HG03066 (cell line): ENCODE measurements around the gene CUX1.
"Not testable (repeated sequence)": the region's sequence is repeated elsewhere in the genome, so short reads cannot be mapped to it uniquely, and the experiment has no call there.

Experiments
- ATAC-seq: cut with Tn5 transposase; IDR thresholded peaks from one replicate; pipeline ENCODE4 v1.9.1; 2021; ENCODE audit warnings: low read depth; ENCODE audit not compliant: unreplicated experiment

Gene CUX1

GRCh38 chr7:102303669-102304422 lies 486.4 kb downstream of the CUX1 start:
- no peak for ATAC-seq

GRCh38 chr7:102304668-102305067 lies 487.2 kb downstream of the CUX1 start:
- no peak for ATAC-seq

GRCh38 chr7:102305414-102306268 lies 488.2 kb downstream of the CUX1 start:
- peak; percentile 51 for ATAC-seq

- ATAC-seq, result peak; percentile 63
These were observed 489.7 kb downstream of the CUX1 start for GRCh38 chr7:102306916-102307677.

- ATAC-seq, result no peak
These were observed 493.0 kb downstream of the CUX1 start for GRCh38 chr7:102310414-102310815.

GRCh38 chr7:102312317-102312716 lies 494.9 kb downstream of the CUX1 start:
- no peak for ATAC-seq

GRCh38 chr7:102313997-102314780 lies 496.8 kb downstream of the CUX1 start:
- ATAC-seq, result no peak

- no peak for ATAC-seq
These were observed 500.0 kb downstream of the CUX1 start for GRCh38 chr7:102317231-102318059.

GRCh38 chr7:102318482-102318971 lies 501.1 kb downstream of the CUX1 start:
- ATAC-seq, result no peak

GRCh38 chr7:102319671-102320070 lies 502.2 kb downstream of the CUX1 start:
- no peak for ATAC-seq

GRCh38 chr7:102320181-102320580 lies 502.8 kb downstream of the CUX1 start:
- no peak for ATAC-seq

GRCh38 chr7:102320601-102321350 lies 503.4 kb downstream of the CUX1 start:
- ATAC-seq, result no peak

- no peak for ATAC-seq
These were observed 504.1 kb downstream of the CUX1 start for GRCh38 chr7:102321351-102322201.

GRCh38 chr7:102322202-102322715 lies 504.8 kb downstream of the CUX1 start:
- ATAC-seq, result no peak

GRCh38 chr7:102323914-102324195 lies 506.4 kb downstream of the CUX1 start:
- no peak for ATAC-seq

- not testable (repeated sequence) for ATAC-seq
These were observed 507.7 kb downstream of the CUX1 start for GRCh38 chr7:102325106-102325505.

- ATAC-seq, result no peak
These were observed 508.9 kb downstream of the CUX1 start for GRCh38 chr7:102326157-102326889.
